COLO829 (cell line): Measurements from ENCODE around the gene UBE2G1.
A peak's percentile ranks its signal among the peaks of the same experiment; 100 is the strongest.
"Not testable (repeated sequence)": the region's sequence is repeated elsewhere in the genome, so short reads cannot be mapped to it uniquely, and the experiment has no call there.

Source experiments
- DNase-seq: peaks from one replicate; pipeline ENCODE4 v3.0.0; 2012; ENCODE audit warnings: low spot score

Gene UBE2G1

GRCh38 chr17:4301066-4301465 is 65.4 kb downstream of the UBE2G1 start:
- peak; percentile 37 for DNase-seq

GRCh38 chr17:4297351-4297750 is 69.1 kb downstream of the UBE2G1 start:
- peak; percentile 50 for DNase-seq

- DNase-seq, result no peak
These were observed 70.8 kb downstream of the UBE2G1 start for GRCh38 chr17:4295686-4296085.

- no peak for DNase-seq
These were observed 72.9 kb downstream of the UBE2G1 start for GRCh38 chr17:4293572-4293971.

- no peak for DNase-seq
These were observed 78.8 kb downstream of the UBE2G1 start for GRCh38 chr17:4287710-4288109.

GRCh38 chr17:4276514-4276913 is 90.0 kb downstream of the UBE2G1 start:
- no peak for DNase-seq

GRCh38 chr17:4272972-4273368 is 93.5 kb downstream of the UBE2G1 start:
- no peak for DNase-seq

GRCh38 chr17:4272213-4272971 is 94.1 kb downstream of the UBE2G1 start:
- no peak for DNase-seq

GRCh38 chr17:4270736-4271135 is 95.7 kb downstream of the UBE2G1 start:
- no peak for DNase-seq

- no peak for DNase-seq
These were observed 96.6 kb downstream of the UBE2G1 start for GRCh38 chr17:4269915-4270314.

GRCh38 chr17:4267402-4267801 is 99.1 kb downstream of the UBE2G1 start:
- no peak for DNase-seq

GRCh38 chr17:4266550-4266949 is 99.9 kb downstream of the UBE2G1 start:
- DNase-seq, result no peak

GRCh38 chr17:4263282-4264215 is 102.9 kb downstream of the UBE2G1 start, which contains the start of gene ANKFY1:
TSS of gene ANKFY1 (minus strand) at chr17:4263979. CDS start at chr17:4263941, 38 bp downstream.
- DNase-seq, result peak; percentile 99

GRCh38 chr17:4262703-4263102 is 103.8 kb downstream of the UBE2G1 start:
- DNase-seq, result no peak

- no peak for DNase-seq
These were observed 105.0 kb downstream of the UBE2G1 start for GRCh38 chr17:4261452-4261851.

GRCh38 chr17:4258867-4259266 is 107.6 kb downstream of the UBE2G1 start:
- DNase-seq, result no peak

- no peak for DNase-seq
These were observed 109.5 kb downstream of the UBE2G1 start for GRCh38 chr17:4256952-4257351.

- not testable (repeated sequence) for DNase-seq
These were observed 111.2 kb downstream of the UBE2G1 start for GRCh38 chr17:4255271-4255670.

- no peak for DNase-seq
These were observed 115.6 kb downstream of the UBE2G1 start for GRCh38 chr17:4250887-4251286.

- peak; percentile 63 for DNase-seq
These were observed 116.9 kb downstream of the UBE2G1 start for GRCh38 chr17:4249452-4250029.

- no peak for DNase-seq
These were observed 117.8 kb downstream of the UBE2G1 start for GRCh38 chr17:4248504-4249277.

- no peak for DNase-seq
These were observed 118.5 kb downstream of the UBE2G1 start for GRCh38 chr17:4247971-4248388.
